Non-pigmented ciliary epithelial cell (primary cell): ENCODE results near the gene AOC1.
"Not testable (repeated sequence)": the region's sequence is repeated elsewhere in the genome, so short reads cannot be mapped to it uniquely, and the experiment has no call there.

Experiments
- DNase-seq: peaks from one replicate; pipeline ENCODE4 v3.0.0-alpha.2; 2010; ENCODE audit warnings: low read depth

The AOC1 gene

GRCh38 chr7:150852371-150852905, at the start of gene AOC1:
Gene AOC1, plus strand, starts transcription at chr7:150852517. Its CDS starts 3,954 bp downstream, at chr7:150856471.
- no peak for DNase-seq

GRCh38 chr7:150803161-150803860, 49.0 kb upstream of the AOC1 start:
- no peak for DNase-seq

- DNase-seq = no peak
Measured at GRCh38 chr7:150804802-150805201, 47.5 kb upstream of the AOC1 start.

- no peak for DNase-seq
Measured at GRCh38 chr7:150805864-150806263, 46.5 kb upstream of the AOC1 start.

GRCh38 chr7:150806454-150806853, 45.9 kb upstream of the AOC1 start:
- DNase-seq = no peak

- no peak for DNase-seq
Measured at GRCh38 chr7:150806863-150807262, 45.5 kb upstream of the AOC1 start.

- DNase-seq = not testable (repeated sequence)
Measured at GRCh38 chr7:150807616-150808438, 44.5 kb upstream of the AOC1 start.

- no peak for DNase-seq
Measured at GRCh38 chr7:150814328-150815001, 37.9 kb upstream of the AOC1 start.

- no peak for DNase-seq
Measured at GRCh38 chr7:150818971-150819370, 33.3 kb upstream of the AOC1 start.

GRCh38 chr7:150820148-150820547, 32.2 kb upstream of the AOC1 start:
- DNase-seq = no peak

- no peak for DNase-seq
Measured at GRCh38 chr7:150820578-150821198, 31.6 kb upstream of the AOC1 start.

GRCh38 chr7:150823043-150823442, 29.3 kb upstream of the AOC1 start:
- no peak for DNase-seq

GRCh38 chr7:150823484-150824126, 28.7 kb upstream of the AOC1 start:
- no peak for DNase-seq

- no peak for DNase-seq
Measured at GRCh38 chr7:150824379-150825177, 27.7 kb upstream of the AOC1 start.

- no peak for DNase-seq
Measured at GRCh38 chr7:150826061-150826849, 26.1 kb upstream of the AOC1 start.

- no peak for DNase-seq
Measured at GRCh38 chr7:150828384-150828783, 23.9 kb upstream of the AOC1 start.

GRCh38 chr7:150829426-150829825, 22.9 kb upstream of the AOC1 start:
- no peak for DNase-seq

GRCh38 chr7:150830937-150831336, 21.4 kb upstream of the AOC1 start:
- DNase-seq = no peak

GRCh38 chr7:150831851-150832250, 20.5 kb upstream of the AOC1 start:
- no peak for DNase-seq

GRCh38 chr7:150835019-150835418, 17.3 kb upstream of the AOC1 start:
- no peak for DNase-seq
